Measurements from ENCODE around the gene PTPN20.

DNA sequence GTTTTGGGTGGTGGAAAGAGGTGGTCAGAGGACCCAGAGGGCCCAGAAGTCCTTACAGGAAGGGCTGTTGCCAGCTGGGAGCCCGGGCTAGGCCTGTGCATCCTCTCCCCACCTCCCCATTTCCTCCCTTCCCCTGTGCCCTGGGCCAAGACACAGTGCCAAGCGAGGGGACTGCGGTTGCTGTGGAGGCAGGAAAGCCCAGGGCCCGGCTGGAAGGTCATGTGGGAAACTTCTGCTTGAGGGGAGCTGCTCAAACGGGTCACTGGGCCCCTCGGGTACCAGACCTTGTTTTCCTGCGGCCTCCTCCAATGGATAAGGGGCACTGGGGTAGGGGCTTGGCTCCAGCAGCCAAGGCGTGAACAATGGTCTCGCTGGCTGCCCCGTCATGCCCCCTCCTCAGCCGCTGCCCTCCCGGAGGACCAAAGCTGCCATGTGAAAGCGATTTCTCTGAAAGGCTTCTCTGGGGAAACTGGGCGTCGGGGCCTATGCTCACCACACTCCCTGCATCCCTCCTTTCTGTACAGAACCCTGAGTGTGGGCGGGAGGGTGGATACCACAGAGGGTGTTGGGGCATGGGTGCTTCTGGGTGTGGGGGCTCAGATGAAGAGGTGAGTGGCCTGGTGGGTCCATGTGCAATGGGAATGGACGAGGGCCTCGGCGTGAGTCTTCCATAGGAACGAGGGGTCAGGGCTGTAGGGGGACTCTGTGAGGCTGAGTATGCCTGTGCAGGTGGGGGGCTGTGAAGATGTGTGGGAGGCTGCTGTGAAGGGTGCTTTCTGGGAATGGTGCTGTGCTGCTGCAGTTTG lies 135.3 kb downstream of the PTPN20 start:
- no peak for TF ChIP-seq POLR2A (IDR thresholded peaks at IDR 0.05)
- TF ChIP-seq, protein P1, sequence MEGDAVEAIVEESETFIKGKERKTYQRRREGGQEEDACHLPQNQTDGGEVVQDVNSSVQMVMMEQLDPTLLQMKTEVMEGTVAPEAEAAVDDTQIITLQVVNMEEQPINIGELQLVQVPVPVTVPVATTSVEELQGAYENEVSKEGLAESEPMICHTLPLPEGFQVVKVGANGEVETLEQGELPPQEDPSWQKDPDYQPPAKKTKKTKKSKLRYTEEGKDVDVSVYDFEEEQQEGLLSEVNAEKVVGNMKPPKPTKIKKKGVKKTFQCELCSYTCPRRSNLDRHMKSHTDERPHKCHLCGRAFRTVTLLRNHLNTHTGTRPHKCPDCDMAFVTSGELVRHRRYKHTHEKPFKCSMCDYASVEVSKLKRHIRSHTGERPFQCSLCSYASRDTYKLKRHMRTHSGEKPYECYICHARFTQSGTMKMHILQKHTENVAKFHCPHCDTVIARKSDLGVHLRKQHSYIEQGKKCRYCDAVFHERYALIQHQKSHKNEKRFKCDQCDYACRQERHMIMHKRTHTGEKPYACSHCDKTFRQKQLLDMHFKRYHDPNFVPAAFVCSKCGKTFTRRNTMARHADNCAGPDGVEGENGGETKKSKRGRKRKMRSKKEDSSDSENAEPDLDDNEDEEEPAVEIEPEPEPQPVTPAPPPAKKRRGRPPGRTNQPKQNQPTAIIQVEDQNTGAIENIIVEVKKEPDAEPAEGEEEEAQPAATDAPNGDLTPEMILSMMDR (IDR thresholded peaks at IDR 0.05), result no peak
